Heart right ventricle (tissue), 16 donors: ENCODE results near the gene INPP4B. TPM values are rescaled to one million over a fixed set of nuclear protein-coding genes. Genes with fewer than 3 reads are reported as not detected.

Experiments used
- ATAC-seq, 8 donors: fragments of 200-7000 bp; cut with Tn5 transposase; one replicate each; pipeline ENCODE4 v1.9.1; 2020; ENCODE audit warnings: mild to moderate bottlenecking in 8 of 8, moderate library complexity in 8 of 8, moderate number of reproducible peaks in 1 of 8
- DNase-seq, 2 donors: peaks; one replicate each; pipeline ENCODE4 v3.0.0-alpha.2; 2020
- H3K27ac ChIP-seq, 10 donors: fragments of 200-600 bp; sonication (generic) in 2 of 10; one replicate each; pipeline versions ENCODE4 v1.5.0 to v1.8.0; 2020 to 2022; ENCODE audit warnings: mild to moderate bottlenecking in 3 of 10
- H3K27me3 ChIP-seq, 7 donors: fragments of 200-600 bp; one replicate each; pipeline ENCODE4 v1.8.0; 2021 to 2022; ENCODE audit warnings: mild to moderate bottlenecking in 2 of 7
- H3K36me3 ChIP-seq, 9 donors: fragments of 200-600 bp; sonication (generic) in 1 of 9; one replicate each; pipeline versions ENCODE4 v1.5.0 to v1.8.0; 2020 to 2022; ENCODE audit warnings: mild to moderate bottlenecking in 2 of 9
- H3K4me1 ChIP-seq, 9 donors: fragments of 200-600 bp; sonication (generic) in 1 of 9; one replicate each; pipeline versions ENCODE4 v1.5.0 to v1.8.0; 2020 to 2022; ENCODE audit warnings: mild to moderate bottlenecking in 4 of 9
- H3K4me3 ChIP-seq, 10 donors: fragments of 200-600 bp; sonication (generic) in 2 of 10; one replicate each; pipeline versions ENCODE4 v1.5.0 to v1.8.0; 2020 to 2022; ENCODE audit warnings: mild to moderate bottlenecking in 7 of 10, moderate library complexity in 2 of 10
- H3K9me3 ChIP-seq, 11 donors: fragments of 200-600 bp in 10 of 11; sonication (generic) in 2 of 11; one replicate each; pipeline versions ENCODE4 v1.5.0 to v1.8.0; 2013 to 2022; ENCODE audit warnings: mild to moderate bottlenecking in 2 of 11, control low read depth in 1 of 11, moderate library complexity in 1 of 11
- CTCF ChIP-seq, 9 donors: fragments of 200-600 bp; sonication (generic) in 2 of 9; IDR thresholded peaks; one replicate each; pipeline versions ENCODE4 v1.5.0 to v1.8.0; 2021 to 2022; ENCODE audit warnings: antibody characterized with exemption in 9 of 9, mild to moderate bottlenecking in 5 of 9, moderate library complexity in 1 of 9
- WGBS, 2 donors: extraction: QIAGEN DNeasy Blood & Tissue Kit; methylation state at CpG; one replicate each; pipeline ENCODE4 v1.1.7; 2013; ENCODE audit warnings: inconsistent platforms in 1 of 2; 5-methylcytosine and 5-hydroxymethylcytosine counted together
- intact Hi-C, 10 donors: fragments of 100-400 bp; cut with DNase I; formaldehyde crosslinking; loops; one replicate each; pipeline versions ENCODE4 v1.11.1 to v1.14.2; 2022
- polyA plus RNA-seq, 2 donors: library from polyadenylated mRNA; stranded (reverse); fragments of 200-250 nt; gene quantifications; one replicate each; pipeline ENCODE4 v1.2.3, GENCODE V29; 2013
- total RNA-seq, 10 donors: library from RNA; stranded (reverse); fragmentation: NEBNext Ultra II Directional in 3 of 10; extraction: Animal tissue kit (Norgen Biotek cat#: 25700) in 3 of 10; gene quantifications; one replicate each; pipeline versions ENCODE4 v1.2.1 to v1.2.4, GENCODE V29; 2021 to 2023
- donor health status: Arrhythmogenic right ventricular cardiomyopathy.
- donor health status: ischemic (EF 13 %, LVEDD 7.1; RV severe dilation, severe dysfunction).
- donor health status: healthy with polysubstance abuse.
- donor health status: DM: no; HTN: yes; CAD: no.
- donor health status: DM: no; HTN: no; CAD: no.
- donor health status: ischemic (EF 25% LVEDD 6.9; RV normal size, moderate dysfunction).
- donor health status: ischemic (EF 25% LVEDD 5.7; RV mildly dilated, moderate dysfunction).
- donor health status: healthy.
- donor health status: DM: yes; HTN: yes; CAD: no.
- donor health status: Ischemic cardiomyopathy.
- donor health status: ischemic (EF 35%, LVEDD 5.7; RV mildly dilated, moderate dysfunction).
- donor health status: nonischemic (EF 11% LVEDD 7.7; RV severe dilation, severe dysfunction).
- donor health status: DM: yes; HTN: yes; CAD: no.
- donor health status: PGD.
- donor health status: ischemic (EF 29% LVEDD 5.4; RV normal size, mild dysfunction).
- donor health status: nonischemic (EF 23%, LVEDD 6.1; RV moderate dilation, normal function).

Gene INPP4B
- total and polyA plus RNA-seq, 12 donors: 3.7 to 100.0 (median 39.1) TPM

- Histone ChIP-seq H3K36me3 (no peaks in the 10 kb centered on the region), H3K4me3 (no peak overlapping the region), H3K27me3 (no peaks in the 10 kb centered on the region), H3K27ac (no peak overlapping the region), H3K4me1 (peaks cover 0 to 4% (median 0%) of the 10 kb centered on the region in 9 donors), H3K9me3 (peaks cover 0 to 10% (median 0%) of the 10 kb centered on the region in 11 donors)
- DNase-seq (no peak), ATAC-seq (no peak)
- 78 to 83% methylated on average over 2 of the region's 2 CpGs for whole genome bisulfite sequencing, 2 donors
- intact Hi-C loops: no loop called here
- no peak for TF ChIP-seq CTCF (IDR thresholded peaks at IDR 0.05)
Observed at GRCh38 chr4:142440093-142440492, 406.0 kb downstream of the INPP4B start.

GRCh38 chr4:142435599-142436235 is 410.4 kb downstream of the INPP4B start:
- DNase-seq: no peak
- intact Hi-C loops: no loop called here
- TF ChIP-seq CTCF (IDR thresholded peaks at IDR 0.05): no peak

GRCh38 chr4:142434519-142435224 is 411.4 kb downstream of the INPP4B start:
- intact Hi-C loops: no loop called here
- Histone ChIP-seq H3K4me1 (no peaks in the 10 kb centered on the region), H3K36me3 (no peaks in the 10 kb centered on the region), H3K27me3 (no peaks in the 10 kb centered on the region), H3K27ac (no peak overlapping the region), H3K9me3 (peaks cover 0 to 10% (median 0%) of the 10 kb centered on the region in 11 donors), H3K4me3 (no peak overlapping the region)
- WGBS, 2 donors: 69 to 71% methylated on average over 2 of the region's 2 CpGs
- DNase-seq: no peak
- ATAC-seq: peak in 2 of 8 donors; percentile 42 to 47
- peak in 3 of 9 donors; percentile 17 to 22 (median 19) for TF ChIP-seq CTCF (IDR thresholded peaks at IDR 0.05)

More at GRCh38 chr4:142435599-142436235, 410.4 kb downstream of the INPP4B start:
- WGBS, 2 donors: 82 to 87% methylated on average over 8 of the region's 8 CpGs
- H3K4me1 ChIP-seq: no peaks in the 10 kb centered on the region
- no peaks in the 10 kb centered on the region for H3K27me3 ChIP-seq
- H3K27ac ChIP-seq: no peak overlapping the region
- H3K9me3 ChIP-seq: peaks cover 0 to 10% (median 0%) of the 10 kb centered on the region in 11 donors
- peak in 3 of 8 donors; percentile 9 to 21 (median 13) for ATAC-seq
- H3K36me3 ChIP-seq: no peaks in the 10 kb centered on the region
- no peak overlapping the region for H3K4me3 ChIP-seq

- Histone ChIP-seq H3K4me3 (no peak overlapping the region), H3K36me3 (no peaks in the 10 kb centered on the region), H3K27ac (no peak overlapping the region), H3K27me3 (no peaks in the 10 kb centered on the region), H3K9me3 (no peaks in the 10 kb centered on the region), H3K4me1 (no peaks in the 10 kb centered on the region)
- ATAC-seq: no peak
- intact Hi-C loops: no loop called here
- WGBS, 2 donors: 60 to 89% methylated on average over 2 of the region's 2 CpGs
- DNase-seq: no peak
- no peak for TF ChIP-seq CTCF (IDR thresholded peaks at IDR 0.05)
Observed at GRCh38 chr4:142428715-142429114, 417.4 kb downstream of the INPP4B start.
